Activated CD4-positive, alpha-beta T cell treated with anti-CD3 and anti-CD28 coated beads for 36 hours (primary cell): ENCODE results near the gene PIP4K2A. TPM values are rescaled to one million over a fixed set of nuclear protein-coding genes. Genes with fewer than 3 reads are reported as not detected.
A peak's percentile ranks its signal among the peaks of the same experiment; 100 is the strongest.

ENCODE experiments used
- ATAC-seq: fragments of 200-7000 bp; cut with Tn5 transposase; one replicate; pipeline ENCODE4 v1.10.0; 2021; ENCODE audit warnings: mild to moderate bottlenecking, moderate library complexity
- CTCF ChIA-PET: fragments of 350-600 bp; sonication (Branson Sonifier 250); formaldehyde crosslinking; loops from one replicate; lab custom pipeline; 2021; ENCODE audit warnings: antibody characterized with exemption; lab: Charles Lee
- POLR2A ChIA-PET: fragments of 350-600 bp; sonication (Branson Sonifier 250); formaldehyde crosslinking; loops from one replicate; lab custom pipeline; 2021; ENCODE audit warnings: antibody characterized with exemption, inconsistent platforms; lab: Charles Lee
- DNase-seq: peaks from one replicate; pipeline ENCODE4 v3.0.0-alpha.2; 2020
- H3K27ac Mint-ChIP-seq: one replicate; pipeline ENCODE4 v1.8.0; 2021; ENCODE audit warnings: mixed read lengths
- H3K27me3 Mint-ChIP-seq: one replicate; pipeline ENCODE4 v1.8.0; 2021; ENCODE audit warnings: mixed read lengths
- H3K36me3 Mint-ChIP-seq: one replicate; pipeline ENCODE4 v1.8.0; 2021; ENCODE audit warnings: low read depth, mixed read lengths
- H3K4me1 Mint-ChIP-seq: one replicate; pipeline ENCODE4 v1.8.0; 2021; ENCODE audit warnings: mixed read lengths
- H3K4me3 Mint-ChIP-seq: one replicate; pipeline ENCODE4 v1.8.0; 2021; ENCODE audit warnings: mild to moderate bottlenecking, moderate library complexity, mixed read lengths
- H3K9me3 Mint-ChIP-seq: one replicate; pipeline ENCODE4 v1.8.0; 2021; ENCODE audit warnings: low read depth, mixed read lengths
- intact Hi-C, 2 experiments: fragments of 100-400 bp; cut with DNase I in 1 of 2; cut with micrococcal nuclease in 1 of 2; formaldehyde crosslinking; loops; one replicate each; pipeline versions ENCODE4 v1.14.2 to v1.15.1; 2022 to 2024; cut with DNase I, micrococcal nuclease
- total RNA-seq, 2 experiments: library from RNA; stranded (reverse); gene quantifications; one replicate each; pipeline ENCODE4 v1.2.3, GENCODE V29; 2021

The PIP4K2A gene
- total RNA-seq, 2 experiments from 2014 or later, result 105 to 108 TPM

- H3K27me3 Mint-ChIP-seq, result no peaks in the 10 kb centered on the region
- H3K27ac Mint-ChIP-seq, result peak overlapping the region; percentile 71
- H3K36me3 Mint-ChIP-seq, result peaks cover 34% of the 10 kb centered on the region
- H3K9me3 Mint-ChIP-seq, result peaks cover 4% of the 10 kb centered on the region
- peaks cover 91% of the 10 kb centered on the region for H3K4me1 Mint-ChIP-seq
- H3K4me3 Mint-ChIP-seq, result no peak overlapping the region
- POLR2A ChIA-PET, result no interaction called here
- no peak for ATAC-seq
- no peak for DNase-seq
- CTCF ChIA-PET, result interaction anchor here (0.6 to 4.9 kb wide), 4 partner anchors 17 to 176 kb away, joined by 3 to 26 read pairs (median 4); no protein-coding TSS in a partner anchor
- intact Hi-C loops, result no loop called here
Observed at GRCh38 chr10:22633106-22633505, 81.3 kb downstream of the PIP4K2A start.

GRCh38 chr10:22631646-22632278 is 82.6 kb downstream of the PIP4K2A start:
- H3K4me1 Mint-ChIP-seq, result peaks cover 92% of the 10 kb centered on the region
- no peak for DNase-seq
- peaks cover 26% of the 10 kb centered on the region for H3K36me3 Mint-ChIP-seq
- H3K27me3 Mint-ChIP-seq, result no peaks in the 10 kb centered on the region
- ChIA-PET POLR2A (interaction anchor here (2.4 kb wide), 1 partner anchor 15 kb away, joined by 8 read pairs; no protein-coding TSS in a partner anchor), CTCF (interaction anchor here (0.5 to 4.9 kb wide), 5 partner anchors 15 to 597 kb away, joined by 3 to 26 read pairs (median 6); no protein-coding TSS in a partner anchor)
- ATAC-seq, result no peak
- intact Hi-C loops, result loop anchor here in 1 of 2 experiments (2.0 kb wide), 2 partner anchors 19 to 81 kb away; no protein-coding TSS in a partner anchor
- peaks cover 2% of the 10 kb centered on the region for H3K9me3 Mint-ChIP-seq
- peak overlapping the region; percentile 61 for H3K4me3 Mint-ChIP-seq
- peak overlapping the region; percentile 96 for H3K27ac Mint-ChIP-seq

- DNase-seq (no peak), ATAC-seq (no peak)
- Mint-ChIP-seq H3K4me1 (peaks cover 93% of the 10 kb centered on the region), H3K27ac (peak overlapping the region; percentile 96), H3K4me3 (peak overlapping the region; percentile 61), H3K27me3 (no peaks in the 10 kb centered on the region), H3K36me3 (peaks cover 23% of the 10 kb centered on the region), H3K9me3 (no peaks in the 10 kb centered on the region)
- ChIA-PET CTCF (interaction anchor here (1.5 to 4.9 kb wide), 5 partner anchors 11 to 53 kb away, joined by 4 to 26 read pairs (median 8); no protein-coding TSS in a partner anchor), POLR2A (interaction anchor here (1.2 to 2.4 kb wide), 3 partner anchors 15 to 51 kb away, joined by 8 to 16 read pairs (median 8); no protein-coding TSS in a partner anchor)
- intact Hi-C loops, result loop anchor here in 1 of 2 experiments (2.0 kb wide), 2 partner anchors 18 to 82 kb away; no protein-coding TSS in a partner anchor
Observed at GRCh38 chr10:22631185-22631584, 83.2 kb downstream of the PIP4K2A start.

- Mint-ChIP-seq H3K4me1 (peaks cover 95% of the 10 kb centered on the region), H3K27ac (peak overlapping the region; percentile 96), H3K36me3 (peaks cover 19% of the 10 kb centered on the region), H3K4me3 (peak overlapping the region; percentile 61), H3K27me3 (no peaks in the 10 kb centered on the region), H3K9me3 (no peaks in the 10 kb centered on the region)
- ChIA-PET POLR2A (interaction anchor here (0.6 to 2.4 kb wide), 9 partner anchors 11 to 83 kb away, joined by 3 to 16 read pairs (median 8); no protein-coding TSS in a partner anchor), CTCF (interaction anchor here (0.7 to 4.9 kb wide), 16 partner anchors 10 to 83 kb away, joined by 3 to 26 read pairs (median 4); partner anchors contain the start of gene PIP4K2A)
- intact Hi-C loops, result loop anchor here (1.0 to 2.0 kb wide), 8 partner anchors 18 to 84 kb away; partner anchors contain the start of gene PIP4K2A (in 1 of the 2)
- DNase-seq (peak; percentile 57), ATAC-seq (peak; percentile 79)
Observed at GRCh38 chr10:22630234-22631174, 83.9 kb downstream of the PIP4K2A start.

GRCh38 chr10:22629852-22630233 is 84.5 kb downstream of the PIP4K2A start:
- no peaks in the 10 kb centered on the region for H3K9me3 Mint-ChIP-seq
- POLR2A ChIA-PET, result interaction anchor here (0.6 to 2.4 kb wide), 10 partner anchors 10 to 83 kb away, joined by 3 to 16 read pairs (median 7); no protein-coding TSS in a partner anchor
- ATAC-seq, result peak; percentile 60
- intact Hi-C loops, result loop anchor here (1.0 to 2.0 kb wide), 9 partner anchors 10 to 84 kb away; partner anchors contain the start of gene PIP4K2A (in 1 of the 2)
- peak overlapping the region; percentile 96 for H3K27ac Mint-ChIP-seq
- DNase-seq, result peak; percentile 68
- H3K36me3 Mint-ChIP-seq, result peaks cover 17% of the 10 kb centered on the region
- CTCF ChIA-PET, result interaction anchor here (0.7 to 4.9 kb wide), 18 partner anchors 9 to 84 kb away, joined by 3 to 26 read pairs (median 4); partner anchors contain the start of gene PIP4K2A
- H3K27me3 Mint-ChIP-seq, result no peaks in the 10 kb centered on the region
- peak overlapping the region; percentile 61 for H3K4me3 Mint-ChIP-seq
- peaks cover 94% of the 10 kb centered on the region for H3K4me1 Mint-ChIP-seq

GRCh38 chr10:22629126-22629525 is 85.3 kb downstream of the PIP4K2A start:
- ChIA-PET POLR2A (interaction anchor here (0.8 to 1.8 kb wide), 2 partner anchors 53 to 58 kb away, joined by 9 to 16 read pairs; no protein-coding TSS in a partner anchor), CTCF (interaction anchor here (0.8 to 4.9 kb wide), 9 partner anchors 8 to 55 kb away, joined by 3 to 26 read pairs (median 4); no protein-coding TSS in a partner anchor)
- no peak for DNase-seq
- peak overlapping the region; percentile 36 for H3K4me3 Mint-ChIP-seq
- intact Hi-C loops, result loop anchor here in 1 of 2 experiments (1.0 kb wide), 1 partner anchor 9 kb away; no protein-coding TSS in a partner anchor
- peaks cover 94% of the 10 kb centered on the region for H3K4me1 Mint-ChIP-seq
- peak overlapping the region; percentile 88 for H3K27ac Mint-ChIP-seq
- H3K9me3 Mint-ChIP-seq, result no peaks in the 10 kb centered on the region
- peaks cover 17% of the 10 kb centered on the region for H3K36me3 Mint-ChIP-seq
- no peaks in the 10 kb centered on the region for H3K27me3 Mint-ChIP-seq
- ATAC-seq, result no peak

- Mint-ChIP-seq H3K9me3 (no peaks in the 10 kb centered on the region), H3K4me3 (peak overlapping the region; percentile 38), H3K27me3 (no peaks in the 10 kb centered on the region), H3K4me1 (peaks cover 94% of the 10 kb centered on the region), H3K27ac (peak overlapping the region; percentile 88), H3K36me3 (peaks cover 14% of the 10 kb centered on the region)
- intact Hi-C loops, result no loop called here
- DNase-seq (no peak), ATAC-seq (no peak)
- POLR2A ChIA-PET, result no interaction called here
- CTCF ChIA-PET, result interaction anchor here (0.8 to 3.3 kb wide), 6 partner anchors 9 to 84 kb away, joined by 3 to 12 read pairs (median 3); no protein-coding TSS in a partner anchor
Observed at GRCh38 chr10:22628309-22628708, 86.1 kb downstream of the PIP4K2A start.

- peak overlapping the region; percentile 9 for H3K4me3 Mint-ChIP-seq
- no peaks in the 10 kb centered on the region for H3K9me3 Mint-ChIP-seq
- peak overlapping the region; percentile 87 for H3K27ac Mint-ChIP-seq
- DNase-seq (no peak), ATAC-seq (no peak)
- H3K4me1 Mint-ChIP-seq, result peaks cover 94% of the 10 kb centered on the region
- ChIA-PET CTCF (interaction anchor here (0.6 to 2.6 kb wide), 10 partner anchors 10 to 277 kb away, joined by 3 to 13 read pairs (median 3); no protein-coding TSS in a partner anchor), POLR2A (no interaction called here)
- peaks cover 16% of the 10 kb centered on the region for H3K36me3 Mint-ChIP-seq
- no peaks in the 10 kb centered on the region for H3K27me3 Mint-ChIP-seq
- intact Hi-C loops, result no loop called here
Observed at GRCh38 chr10:22626784-22627183, 87.6 kb downstream of the PIP4K2A start.

GRCh38 chr10:22625516-22626290 is 88.7 kb downstream of the PIP4K2A start:
- no peak for ATAC-seq
- Mint-ChIP-seq H3K4me1 (peaks cover 94% of the 10 kb centered on the region), H3K36me3 (peaks cover 15% of the 10 kb centered on the region), H3K27ac (peak overlapping the region; percentile 82), H3K9me3 (no peaks in the 10 kb centered on the region), H3K4me3 (peak overlapping the region; percentile 4), H3K27me3 (no peaks in the 10 kb centered on the region)
- POLR2A ChIA-PET, result no interaction called here
- CTCF ChIA-PET, result interaction anchor here (0.5 to 2.6 kb wide), 7 partner anchors 9 to 81 kb away, joined by 3 to 13 read pairs (median 4); no protein-coding TSS in a partner anchor
- intact Hi-C loops, result loop anchor here in 1 of 2 experiments (2.0 kb wide), 1 partner anchor 15 kb away; no protein-coding TSS in a partner anchor
- no peak for DNase-seq
